GM19193 (cell line): ENCODE results near the gene PSTK.
A peak's percentile ranks its signal among the peaks of the same experiment; 100 is the strongest.

Source experiments
- POLR2A ChIP-seq: IDR thresholded peaks from 4 replicates; pipeline ENCODE4 v1.6.1; 2011; ENCODE audit not compliant: insufficient read depth, insufficient read length; ENCODE audit errors: extremely low read depth

Gene PSTK

GRCh38 chr10:122980209-122981065 lies at the start of gene PSTK:
Gene PSTK, plus strand, starts transcription at chr10:122980401. Its CDS starts 79 bp downstream, at chr10:122980480.
- peak; percentile 87 for TF ChIP-seq POLR2A

GRCh38 chr10:122931088-122931906 lies 48.9 kb upstream of the PSTK start:
- TF ChIP-seq POLR2A = no peak

- no peak for TF ChIP-seq POLR2A
These were observed 40.9 kb upstream of the PSTK start for GRCh38 chr10:122939133-122939855.

- no peak for TF ChIP-seq POLR2A
These were observed 40.2 kb upstream of the PSTK start for GRCh38 chr10:122939856-122940543.

- no peak for TF ChIP-seq POLR2A
These were observed 30.9 kb upstream of the PSTK start for GRCh38 chr10:122949296-122949695.

GRCh38 chr10:122953902-122954730 lies 26.1 kb upstream of the PSTK start, which contains the start of gene C10orf88:
Gene C10orf88, minus strand, starts transcription at chr10:122954227. Its CDS starts 49 bp downstream, at chr10:122954178.
- peak; percentile 80 for TF ChIP-seq POLR2A

GRCh38 chr10:122954731-122955050 lies 25.5 kb upstream of the PSTK start:
- no peak for TF ChIP-seq POLR2A

GRCh38 chr10:122955892-122956291 lies 24.3 kb upstream of the PSTK start:
- TF ChIP-seq POLR2A = no peak

- no peak for TF ChIP-seq POLR2A
These were observed 22.7 kb upstream of the PSTK start for GRCh38 chr10:122957474-122957873.

- no peak for TF ChIP-seq POLR2A
These were observed 17.8 kb upstream of the PSTK start for GRCh38 chr10:122962405-122962804.

GRCh38 chr10:122966879-122967278 lies 13.3 kb upstream of the PSTK start:
- no peak for TF ChIP-seq POLR2A

GRCh38 chr10:122968698-122969097 lies 11.5 kb upstream of the PSTK start:
- TF ChIP-seq POLR2A = no peak

- TF ChIP-seq POLR2A = no peak
These were observed 6.2 kb upstream of the PSTK start for GRCh38 chr10:122974023-122974422.
